ENCODE measurements around the gene TMOD4. TPM values are rescaled to one million over a fixed set of nuclear protein-coding genes. Genes with fewer than 3 reads are reported as not detected.
A peak's percentile ranks its signal among the peaks of the same experiment; 100 is the strongest.
"Not testable (repeated sequence)": the region's sequence is repeated elsewhere in the genome, so short reads cannot be mapped to it uniquely, and the experiment has no call there.

The TMOD4 gene
- total and polyA plus RNA-seq, 8 donors: 0.47 to 0.81 (median 0.56) TPM; not detected in 4

DNA sequence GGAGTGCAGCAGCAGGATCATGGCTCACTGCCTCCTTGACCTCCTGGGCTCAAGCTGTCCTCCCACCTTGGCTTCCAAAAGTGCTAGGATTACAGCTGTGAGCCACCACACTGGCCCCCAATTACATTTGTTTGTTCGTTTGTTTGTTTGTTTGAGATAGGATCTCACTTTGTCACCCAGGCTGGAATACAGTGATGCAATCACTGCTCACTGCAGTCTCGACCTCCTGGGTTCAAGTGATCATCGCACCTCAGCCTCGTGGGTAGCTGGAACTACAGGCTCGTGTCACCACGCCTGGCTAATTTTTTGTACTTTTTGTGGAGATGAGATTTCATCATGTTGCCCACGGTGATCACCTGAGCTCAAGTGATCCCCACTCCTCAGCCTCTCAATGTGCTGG is 16.3 kb upstream of the TMOD4 start:
- intact Hi-C loops (cut with DNase I): no loop called here
- H3K4me1 ChIP-seq: peaks cover 0 to 13% (median 11%) of the 10 kb centered on the region in 3 donors
- no peak for FAIRE-seq
- no peaks in the 10 kb centered on the region for H3K27me3 ChIP-seq
- no peak overlapping the region for H3K4me3 ChIP-seq
- H3K36me3 ChIP-seq: no peaks in the 10 kb centered on the region
- no peak for ATAC-seq
- 62 to 68% methylated on average over 7 of the region's 7 CpGs for WGBS, 2 donors
- H3K9me3 ChIP-seq: no peaks in the 10 kb centered on the region
- TF ChIP-seq, protein P1, sequence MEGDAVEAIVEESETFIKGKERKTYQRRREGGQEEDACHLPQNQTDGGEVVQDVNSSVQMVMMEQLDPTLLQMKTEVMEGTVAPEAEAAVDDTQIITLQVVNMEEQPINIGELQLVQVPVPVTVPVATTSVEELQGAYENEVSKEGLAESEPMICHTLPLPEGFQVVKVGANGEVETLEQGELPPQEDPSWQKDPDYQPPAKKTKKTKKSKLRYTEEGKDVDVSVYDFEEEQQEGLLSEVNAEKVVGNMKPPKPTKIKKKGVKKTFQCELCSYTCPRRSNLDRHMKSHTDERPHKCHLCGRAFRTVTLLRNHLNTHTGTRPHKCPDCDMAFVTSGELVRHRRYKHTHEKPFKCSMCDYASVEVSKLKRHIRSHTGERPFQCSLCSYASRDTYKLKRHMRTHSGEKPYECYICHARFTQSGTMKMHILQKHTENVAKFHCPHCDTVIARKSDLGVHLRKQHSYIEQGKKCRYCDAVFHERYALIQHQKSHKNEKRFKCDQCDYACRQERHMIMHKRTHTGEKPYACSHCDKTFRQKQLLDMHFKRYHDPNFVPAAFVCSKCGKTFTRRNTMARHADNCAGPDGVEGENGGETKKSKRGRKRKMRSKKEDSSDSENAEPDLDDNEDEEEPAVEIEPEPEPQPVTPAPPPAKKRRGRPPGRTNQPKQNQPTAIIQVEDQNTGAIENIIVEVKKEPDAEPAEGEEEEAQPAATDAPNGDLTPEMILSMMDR (IDR thresholded peaks at IDR 0.05): no peak
- no peak overlapping the region for H3K27ac ChIP-seq
- no peak for DNase-seq

DNA sequence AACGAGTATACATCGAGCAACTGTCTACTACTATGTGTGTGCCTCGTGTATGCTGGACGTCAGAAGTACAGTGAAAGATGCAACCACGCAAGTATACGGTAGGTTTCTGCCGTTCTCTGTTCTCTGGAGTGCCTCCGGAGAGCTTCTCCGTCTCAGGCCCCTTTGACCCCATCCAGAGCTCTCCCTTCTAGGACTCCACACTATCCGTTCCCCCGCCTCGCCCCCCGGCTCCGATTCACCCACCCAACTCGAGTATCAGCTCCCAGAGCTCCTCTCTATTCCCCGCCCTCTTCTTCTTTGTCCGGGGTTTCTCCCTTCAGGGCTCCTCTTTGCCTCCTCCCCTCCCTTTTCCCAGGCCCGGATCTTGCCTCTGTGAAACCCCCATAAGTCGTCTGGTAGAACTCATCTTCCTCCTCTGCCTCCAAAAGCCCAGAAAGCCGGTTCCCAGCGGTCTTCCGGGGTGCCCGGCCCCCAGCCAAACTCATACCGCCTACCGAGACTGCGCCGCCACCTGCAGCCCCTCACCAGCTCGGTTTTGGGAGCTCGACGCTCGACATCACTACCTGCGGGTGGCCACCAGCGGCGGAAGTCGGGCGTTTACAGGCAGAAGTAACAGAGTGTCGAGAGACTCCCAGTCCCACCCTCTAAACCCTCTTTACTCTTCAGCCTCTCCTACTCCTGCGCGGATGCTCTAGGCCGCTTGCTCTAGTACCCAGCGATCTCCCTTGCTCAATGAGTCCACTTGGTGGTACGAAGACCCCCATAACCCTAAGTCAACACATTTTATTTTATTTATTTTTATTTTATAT is 14.1 kb upstream of the TMOD4 start, which contains the start of gene VPS72:
Gene VPS72 (minus strand): TSS at position 561 of the 809 bp plus-strand sequence. CDS start 76 bp downstream, at position 485.
- FAIRE-seq (no peak), ATAC-seq (peak; percentile 98 to 99 (median 98)), DNase-seq (peak; percentile 77 to 91 (median 82))
- 0 to 1% methylated on average over 42 of the region's 42 CpGs for WGBS, 2 donors
- Histone ChIP-seq H3K36me3 (peaks cover 5 to 8% (median 7%) of the 10 kb centered on the region in 3 donors), H3K4me3 (peak within 1 kb of the TSS; percentile 49 to 89 (median 78)), H3K27ac (peak within 1 kb of the TSS in 3 of 4 donors; percentile 16 to 70 (median 59)), H3K27me3 (no peaks in the 10 kb centered on the region), H3K4me1 (peaks cover 0 to 13% (median 11%) of the 10 kb centered on the region in 3 donors), H3K9me3 (no peaks in the 10 kb centered on the region)
- intact Hi-C loops (cut with DNase I): no loop called here
- TF ChIP-seq, protein P1 (IDR thresholded peaks at IDR 0.05): no peak

DNA sequence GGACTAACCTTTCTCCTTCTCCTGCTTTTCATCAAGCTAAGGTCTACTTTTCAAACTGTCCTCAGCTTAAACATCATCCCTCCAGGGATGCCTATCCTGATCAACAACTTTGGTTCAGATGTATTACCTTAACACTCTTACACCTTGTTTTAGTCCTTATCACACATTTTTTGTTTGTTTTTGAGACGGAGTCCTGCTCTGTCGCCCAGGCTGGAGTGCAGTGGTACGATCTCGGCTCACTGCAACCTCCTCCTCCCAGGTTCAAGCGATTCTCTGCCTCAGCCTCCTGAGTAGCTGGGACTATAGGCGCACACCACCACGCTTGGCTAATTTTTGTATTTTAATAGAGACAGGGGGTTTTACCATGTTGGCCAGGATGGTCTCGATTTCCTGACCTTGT is 12.9 kb upstream of the TMOD4 start:
- peaks cover 5 to 19% (median 13%) of the 10 kb centered on the region in 3 donors for H3K36me3 ChIP-seq
- H3K27ac ChIP-seq; FAIRE-seq; ATAC-seq; intact Hi-C loops (cut with DNase I); H3K27me3 ChIP-seq; H3K9me3 ChIP-seq; DNase-seq: not testable (repeated sequence)
- WGBS, 2 donors: 38 to 41% methylated on average over 8 of the region's 8 CpGs
- H3K4me1 ChIP-seq: peaks cover 0 to 13% (median 11%) of the 10 kb centered on the region in 3 donors
- H3K4me3 ChIP-seq: peak overlapping the region in 2 of 4 donors; percentile 49 to 82

DNA sequence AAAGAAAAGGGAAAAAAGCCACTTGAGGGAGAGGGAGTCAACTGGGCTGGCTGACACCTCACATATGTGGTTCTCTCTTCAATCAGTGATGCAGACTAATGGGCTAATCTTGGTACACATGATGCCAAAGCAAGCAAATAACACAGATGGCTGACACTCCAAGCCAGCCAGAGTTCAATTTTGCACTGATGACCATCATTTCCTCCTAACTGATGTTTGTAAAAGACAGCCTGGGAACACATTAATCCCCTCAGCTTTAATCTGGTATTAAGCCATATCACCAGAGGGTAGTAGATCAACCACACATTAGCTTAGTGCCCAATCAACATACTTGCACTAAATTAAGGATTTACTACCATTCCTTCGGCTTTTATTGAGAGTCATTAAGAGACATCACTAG is 11.4 kb upstream of the TMOD4 start:
- intact Hi-C loops (cut with DNase I): no loop called here
- Histone ChIP-seq H3K4me1 (peaks cover 0 to 13% (median 11%) of the 10 kb centered on the region in 3 donors), H3K9me3 (no peaks in the 10 kb centered on the region), H3K27me3 (no peaks in the 10 kb centered on the region), H3K36me3 (peaks cover 5 to 33% (median 22%) of the 10 kb centered on the region in 3 donors), H3K4me3 (no peak overlapping the region), H3K27ac (no peak overlapping the region)
- FAIRE-seq (no peak), ATAC-seq (peak in 2 of 4 donors; percentile 38 to 43), DNase-seq (no peak)
- 72 to 84% methylated on average over 1 of the region's 1 CpG for WGBS, 2 donors
- TF ChIP-seq, protein P1 (IDR thresholded peaks at IDR 0.05): no peak

DNA sequence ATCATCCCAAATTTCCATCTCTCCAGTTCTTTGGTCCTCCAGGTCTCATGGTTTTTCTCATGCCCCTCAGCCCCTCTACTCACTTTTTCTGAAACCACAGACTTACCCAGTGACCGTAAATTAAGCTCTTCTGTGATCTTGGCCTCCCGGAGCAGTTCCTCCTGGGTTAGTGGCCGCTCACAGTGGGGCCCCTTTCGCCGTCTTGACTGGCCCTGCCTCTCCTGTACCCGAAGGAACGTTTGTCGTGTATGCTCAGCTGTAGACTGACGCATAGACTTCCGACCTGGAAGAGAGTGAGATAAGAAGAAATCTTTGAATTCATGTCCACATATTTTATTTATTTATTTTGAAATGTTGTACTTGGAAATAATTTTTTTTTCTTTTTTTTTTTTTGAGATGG is 8.4 kb upstream of the TMOD4 start:
- Histone ChIP-seq H3K27ac (no peak overlapping the region), H3K9me3 (no peaks in the 10 kb centered on the region), H3K27me3 (no peaks in the 10 kb centered on the region), H3K36me3 (peaks cover 5 to 61% (median 31%) of the 10 kb centered on the region in 3 donors), H3K4me1 (peaks cover 0 to 12% (median 9%) of the 10 kb centered on the region in 3 donors), H3K4me3 (no peak overlapping the region)
- 86 to 89% methylated on average over 10 of the region's 10 CpGs for WGBS, 2 donors
- intact Hi-C loops (cut with DNase I): no loop called here
- no peak for DNase-seq
- TF ChIP-seq, protein P1 (IDR thresholded peaks at IDR 0.05): no peak
- no peak for FAIRE-seq
- no peak for ATAC-seq

Measured in pancreas (tissue), 10 donors.